MM.1S (cell line): ENCODE measurements around the gene KLK15.

Source experiments
- DNase-seq: peaks from one replicate; pipeline ENCODE4 v3.0.0-alpha.2; 2015
- H2AFZ ChIP-seq: fragments of 300-600 bp; sonication (generic); 2 replicates; pipeline ENCODE4 v1.6.0; 2016; ENCODE audit warnings: antibody characterized with exemption, low read length
- H3F3A ChIP-seq: fragments of 300-600 bp; sonication (generic); 2 replicates; pipeline ENCODE4 v1.6.1; 2016; ENCODE audit warnings: mild to moderate bottlenecking, antibody characterized with exemption, low read length, moderate library complexity, mixed read lengths; ENCODE audit not compliant: insufficient read depth
- H3K27ac ChIP-seq: fragments of 300-600 bp; sonication (generic); 2 replicates; pipeline ENCODE4 v1.5.1; 2016; ENCODE audit warnings: mild to moderate bottlenecking, low read length
- H3K27me3 ChIP-seq: fragments of 300-600 bp; sonication (generic); replicated peaks from 2 replicates; pipeline ENCODE4 v1.6.0; 2016; ENCODE audit warnings: low read length; ENCODE audit not compliant: insufficient read depth
- H3K36me3 ChIP-seq: fragments of 300-600 bp; sonication (generic); replicated peaks from 2 replicates; pipeline ENCODE4 v1.6.1; 2016; ENCODE audit warnings: mild to moderate bottlenecking, low read length, mixed read lengths; ENCODE audit not compliant: insufficient read depth
- H3K4me1 ChIP-seq: fragments of 300-600 bp; sonication (generic); 2 replicates; pipeline ENCODE4 v1.6.1; 2016; ENCODE audit warnings: low read length, mixed read lengths
- H3K4me2 ChIP-seq: fragments of 300-600 bp; sonication (generic); 2 replicates; pipeline ENCODE4 v1.6.0; 2016; ENCODE audit warnings: low read depth, low read length
- H3K4me3 ChIP-seq: fragments of 300-600 bp; sonication (generic); 2 replicates; pipeline ENCODE4 v1.5.1; 2016; ENCODE audit warnings: low read length, mixed read lengths
- H3K79me2 ChIP-seq: fragments of 300-600 bp; sonication (generic); 2 replicates; pipeline ENCODE4 v1.6.1; 2016; ENCODE audit warnings: mixed run types, low read length, mixed read lengths
- H3K9ac ChIP-seq: fragments of 300-600 bp; sonication (generic); 2 replicates; pipeline ENCODE4 v1.6.1; 2016; ENCODE audit warnings: low read length, mixed read lengths
- H3K9me2 ChIP-seq: fragments of 300-600 bp; sonication (generic); replicated peaks from 2 replicates; pipeline ENCODE4 v1.6.1; 2016; ENCODE audit warnings: mild to moderate bottlenecking, low read length, mixed read lengths; ENCODE audit not compliant: insufficient read depth
- H3K9me3 ChIP-seq: fragments of 300-600 bp; sonication (generic); replicated peaks from 2 replicates; pipeline ENCODE4 v1.6.1; 2016; ENCODE audit warnings: mild to moderate bottlenecking, low read length, mixed read lengths; ENCODE audit not compliant: insufficient read depth
- H4K20me1 ChIP-seq: fragments of 300-600 bp; sonication (generic); 2 replicates; pipeline ENCODE4 v1.6.1; 2016; ENCODE audit warnings: mild to moderate bottlenecking, low read length, moderate library complexity, mixed read lengths; ENCODE audit not compliant: insufficient read depth
- EZH2 ChIP-seq: fragments of 300-600 bp; sonication (generic); optimal IDR thresholded peaks from 2 replicates; pipeline ENCODE3; 2017; ENCODE audit warnings: low read depth, mild to moderate bottlenecking, antibody characterized with exemption, low read length, mixed read lengths
- EZH2phosphoT487 ChIP-seq: fragments of 300-600 bp; sonication (generic); IDR thresholded peaks from 2 replicates; pipeline ENCODE4 v1.6.1; 2018; ENCODE audit warnings: antibody characterized with exemption, low read length
- TF ChIP-seq, protein P1 (sequence below): fragments of 300-600 bp; sonication (generic); IDR thresholded peaks from 2 replicates; pipeline ENCODE4 v1.5.1; 2016; ENCODE audit warnings: antibody characterized with exemption, low read length, mixed read lengths

The KLK15 gene

GRCh38 chr19:50842130-50842529, 8.8 kb upstream of the KLK15 start:
- H3K27ac ChIP-seq, result no peak overlapping the region

GRCh38 chr19:50839712-50840655, 6.6 kb upstream of the KLK15 start:
- Histone ChIP-seq H3K79me2 (no peaks in the 10 kb centered on the region), H3K27ac (no peak overlapping the region), H3K9ac (no peak overlapping the region), H3K9me2 (no peaks in the 10 kb centered on the region), H2AFZ (no peak overlapping the region), H4K20me1 (no peaks in the 10 kb centered on the region), H3F3A (no peaks in the 10 kb centered on the region), H3K27me3 (peaks cover 63% of the 10 kb centered on the region), H3K9me3 (no peaks in the 10 kb centered on the region), H3K4me3 (no peak overlapping the region), H3K36me3 (no peaks in the 10 kb centered on the region), H3K4me2 (no peak overlapping the region), H3K4me1 (peaks cover 7% of the 10 kb centered on the region; the same call in 1 of the 2 replicates)
- no peak for DNase-seq
- TF ChIP-seq EZH2phosphoT487 (no peak), EZH2 (no peak)
- TF ChIP-seq, protein P1, sequence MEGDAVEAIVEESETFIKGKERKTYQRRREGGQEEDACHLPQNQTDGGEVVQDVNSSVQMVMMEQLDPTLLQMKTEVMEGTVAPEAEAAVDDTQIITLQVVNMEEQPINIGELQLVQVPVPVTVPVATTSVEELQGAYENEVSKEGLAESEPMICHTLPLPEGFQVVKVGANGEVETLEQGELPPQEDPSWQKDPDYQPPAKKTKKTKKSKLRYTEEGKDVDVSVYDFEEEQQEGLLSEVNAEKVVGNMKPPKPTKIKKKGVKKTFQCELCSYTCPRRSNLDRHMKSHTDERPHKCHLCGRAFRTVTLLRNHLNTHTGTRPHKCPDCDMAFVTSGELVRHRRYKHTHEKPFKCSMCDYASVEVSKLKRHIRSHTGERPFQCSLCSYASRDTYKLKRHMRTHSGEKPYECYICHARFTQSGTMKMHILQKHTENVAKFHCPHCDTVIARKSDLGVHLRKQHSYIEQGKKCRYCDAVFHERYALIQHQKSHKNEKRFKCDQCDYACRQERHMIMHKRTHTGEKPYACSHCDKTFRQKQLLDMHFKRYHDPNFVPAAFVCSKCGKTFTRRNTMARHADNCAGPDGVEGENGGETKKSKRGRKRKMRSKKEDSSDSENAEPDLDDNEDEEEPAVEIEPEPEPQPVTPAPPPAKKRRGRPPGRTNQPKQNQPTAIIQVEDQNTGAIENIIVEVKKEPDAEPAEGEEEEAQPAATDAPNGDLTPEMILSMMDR, result no peak

More at GRCh38 chr19:50842130-50842529, 8.8 kb upstream of the KLK15 start:
- Histone ChIP-seq H3K4me3 (no peak overlapping the region), H2AFZ (no peak overlapping the region), H3K36me3 (no peaks in the 10 kb centered on the region), H3K9ac (no peak overlapping the region), H3K79me2 (no peaks in the 10 kb centered on the region), H3K9me2 (no peaks in the 10 kb centered on the region), H3K4me2 (no peak overlapping the region), H3K9me3 (no peaks in the 10 kb centered on the region), H3K4me1 (peaks cover 7% of the 10 kb centered on the region; the same call in 1 of the 2 replicates), H3K27me3 (peaks cover 61% of the 10 kb centered on the region), H4K20me1 (no peaks in the 10 kb centered on the region), H3F3A (no peaks in the 10 kb centered on the region)
- no peak for DNase-seq
- TF ChIP-seq EZH2phosphoT487 (no peak), EZH2 (no peak)
- TF ChIP-seq, protein P1, result no peak

DNA sequence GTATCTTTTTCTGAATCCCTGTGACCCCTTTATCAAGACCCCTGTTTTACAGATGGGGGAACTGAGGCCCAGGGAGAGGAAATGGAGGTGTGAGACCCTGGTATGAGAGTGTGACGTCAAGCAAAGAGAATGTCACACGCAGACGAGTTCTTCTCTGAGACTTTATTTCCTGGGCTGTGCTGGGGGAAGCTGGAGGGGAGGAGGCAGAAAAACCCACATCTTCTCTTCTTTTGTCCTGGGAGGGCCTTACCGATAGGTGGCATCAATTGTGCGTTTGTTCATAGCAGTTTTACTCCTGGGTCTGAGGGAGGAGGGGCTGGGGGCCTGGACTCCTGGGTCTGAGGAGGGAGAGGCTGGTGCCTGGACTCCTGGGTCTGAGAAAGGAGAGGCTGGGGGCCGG, 4.9 kb upstream of the KLK15 start:
- H3K9ac ChIP-seq, result no peak overlapping the region
- H3K4me2 ChIP-seq, result no peak overlapping the region
- H3K4me3 ChIP-seq, result no peak overlapping the region
- no peak for TF ChIP-seq EZH2phosphoT487
- TF ChIP-seq, protein P1, result peak; percentile 14; the same call in 1 of the 2 replicates
- no peak for TF ChIP-seq EZH2
- no peaks in the 10 kb centered on the region for H3K9me3 ChIP-seq
- no peak overlapping the region for H2AFZ ChIP-seq
- H3K36me3 ChIP-seq, result no peaks in the 10 kb centered on the region
- no peak overlapping the region for H3K27ac ChIP-seq
- H4K20me1 ChIP-seq, result no peaks in the 10 kb centered on the region
- H3K9me2 ChIP-seq, result no peaks in the 10 kb centered on the region
- no peaks in the 10 kb centered on the region for H3K4me1 ChIP-seq
- DNase-seq, result no peak
- peaks cover 62% of the 10 kb centered on the region for H3K27me3 ChIP-seq
- no peaks in the 10 kb centered on the region for H3F3A ChIP-seq
- no peaks in the 10 kb centered on the region for H3K79me2 ChIP-seq
